Measurements from ENCODE around the gene HOXB9.

HOXB9 gene

GRCh38 chr17:48586355-48587258, 39.6 kb downstream of the HOXB9 start:
- no peaks in the 10 kb centered on the region for H3K9me3 ChIP-seq (ENCODE audit: control insufficient read depth, insufficient read depth, low read length)
- peak overlapping the region; percentile 40; the same call in 1 of the 2 replicates for H3K9ac ChIP-seq (ENCODE audit: low read depth, low read length)
- peaks cover 4% of the 10 kb centered on the region for H3K4me1 ChIP-seq (ENCODE audit: insufficient read depth, low read length)
- H3K36me3 ChIP-seq (ENCODE audit: insufficient read depth, low read length) = no peaks in the 10 kb centered on the region

DNA sequence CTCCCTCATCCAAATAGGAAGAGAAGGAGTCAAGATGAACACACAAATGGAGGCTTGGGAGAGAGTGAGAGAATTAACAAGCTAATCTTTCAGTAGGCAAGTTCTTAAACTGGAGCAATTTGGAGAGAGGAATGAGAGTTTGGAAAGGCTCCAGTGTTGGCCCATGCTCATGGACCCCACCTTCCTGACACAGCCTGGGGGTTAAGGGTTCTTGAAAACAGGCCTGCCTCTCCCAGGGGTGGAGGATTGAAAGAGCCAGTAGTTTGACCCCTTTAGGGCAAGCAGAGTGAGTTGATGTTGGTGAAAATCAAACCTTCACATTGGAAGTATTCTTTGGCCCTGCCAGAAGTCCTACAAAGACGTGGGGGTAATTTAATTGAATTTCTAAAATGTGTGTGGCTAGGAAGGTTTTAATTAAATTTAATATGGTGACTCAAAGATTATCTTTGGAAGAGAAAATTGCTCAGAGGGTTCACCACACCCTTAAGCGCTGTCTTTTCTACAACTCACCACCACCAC, 41.9 kb downstream of the HOXB9 start:
- H3K9ac ChIP-seq (ENCODE audit: low read depth, low read length) = no peak overlapping the region
- H3K36me3 ChIP-seq (ENCODE audit: insufficient read depth, low read length) = no peaks in the 10 kb centered on the region
- no peaks in the 10 kb centered on the region for H3K9me3 ChIP-seq (ENCODE audit: control insufficient read depth, insufficient read depth, low read length)
- peaks cover 4% of the 10 kb centered on the region for H3K4me1 ChIP-seq (ENCODE audit: insufficient read depth, low read length)

DNA sequence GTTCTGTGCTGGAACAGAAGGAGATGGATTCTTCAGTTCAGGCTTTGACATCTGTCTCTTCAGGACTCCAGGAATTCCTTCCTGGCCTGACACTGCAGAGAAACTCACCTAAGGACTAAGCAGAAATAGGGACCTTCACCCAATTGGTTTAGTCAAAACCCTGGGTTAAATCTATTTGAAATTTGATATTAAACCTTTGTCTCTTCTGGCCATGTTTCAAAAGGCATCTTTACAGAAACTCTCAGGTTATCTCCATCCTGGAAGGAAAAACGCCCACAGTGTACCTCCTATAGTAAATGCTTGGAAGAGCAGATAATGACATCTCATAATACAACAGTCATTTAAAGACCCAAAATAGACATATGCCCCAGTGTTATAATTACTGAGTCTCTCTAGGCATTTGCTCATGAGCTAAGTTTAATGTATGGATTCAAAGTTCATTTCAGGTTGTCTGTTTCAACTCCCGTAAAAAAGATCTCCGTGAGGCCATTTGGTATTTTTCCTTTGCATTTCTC, 42.4 kb downstream of the HOXB9 start:
- H3K9me3 ChIP-seq (ENCODE audit: control insufficient read depth, insufficient read depth, low read length) = no peaks in the 10 kb centered on the region
- H3K36me3 ChIP-seq (ENCODE audit: insufficient read depth, low read length) = no peaks in the 10 kb centered on the region
- no peak overlapping the region for H3K9ac ChIP-seq (ENCODE audit: low read depth, low read length)
- peaks cover 4% of the 10 kb centered on the region; the same call in 1 of the 2 replicates for H3K4me1 ChIP-seq (ENCODE audit: insufficient read depth, low read length)

- Histone ChIP-seq H3K36me3 (ENCODE audit: insufficient read depth, low read length) (no peaks in the 10 kb centered on the region), H3K9ac (ENCODE audit: low read depth, low read length) (no peak overlapping the region), H3K4me1 (ENCODE audit: insufficient read depth, low read length) (peaks cover 4% of the 10 kb centered on the region; the same call in 1 of the 2 replicates), H3K9me3 (ENCODE audit: control insufficient read depth, insufficient read depth, low read length) (no peaks in the 10 kb centered on the region)
These were observed 43.4 kb downstream of the HOXB9 start for GRCh38 chr17:48582750-48583069.

- H3K4me1 ChIP-seq (ENCODE audit: insufficient read depth, low read length) = no peaks in the 10 kb centered on the region; the same call in 1 of the 2 replicates
- H3K9ac ChIP-seq (ENCODE audit: low read depth, low read length) = no peak overlapping the region
- H3K9me3 ChIP-seq (ENCODE audit: control insufficient read depth, insufficient read depth, low read length) = no peaks in the 10 kb centered on the region
- no peaks in the 10 kb centered on the region for H3K36me3 ChIP-seq (ENCODE audit: insufficient read depth, low read length)
These were observed 46.2 kb downstream of the HOXB9 start for GRCh38 chr17:48579760-48580554.

DNA sequence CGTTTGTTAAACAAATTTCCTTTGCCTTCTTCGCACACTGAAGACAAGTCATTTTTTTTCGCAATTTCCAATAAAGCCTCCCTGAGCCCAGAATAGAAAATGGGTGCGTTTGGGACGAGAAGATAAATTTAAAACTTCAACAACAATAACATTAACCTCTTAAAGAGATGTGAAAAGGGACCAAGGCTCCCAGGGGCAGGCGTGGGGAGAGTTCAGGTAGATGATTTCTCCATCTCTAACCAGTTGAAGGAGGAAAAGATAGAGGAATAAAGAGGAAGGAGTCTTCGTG, 46.7 kb downstream of the HOXB9 start:
- Histone ChIP-seq H3K9me3 (ENCODE audit: control insufficient read depth, insufficient read depth, low read length) (no peaks in the 10 kb centered on the region), H3K9ac (ENCODE audit: low read depth, low read length) (no peak overlapping the region), H3K4me1 (ENCODE audit: insufficient read depth, low read length) (peaks cover 2% of the 10 kb centered on the region; the same call in 1 of the 2 replicates), H3K36me3 (ENCODE audit: insufficient read depth, low read length) (no peaks in the 10 kb centered on the region)

GRCh38 chr17:48578616-48579470, 47.3 kb downstream of the HOXB9 start:
- Histone ChIP-seq H3K36me3 (ENCODE audit: insufficient read depth, low read length) (no peaks in the 10 kb centered on the region), H3K9me3 (ENCODE audit: control insufficient read depth, insufficient read depth, low read length) (no peaks in the 10 kb centered on the region), H3K9ac (ENCODE audit: low read depth, low read length) (peak overlapping the region; percentile 17; the same call in 1 of the 2 replicates), H3K4me1 (ENCODE audit: insufficient read depth, low read length) (peaks cover 7% of the 10 kb centered on the region)

DNA sequence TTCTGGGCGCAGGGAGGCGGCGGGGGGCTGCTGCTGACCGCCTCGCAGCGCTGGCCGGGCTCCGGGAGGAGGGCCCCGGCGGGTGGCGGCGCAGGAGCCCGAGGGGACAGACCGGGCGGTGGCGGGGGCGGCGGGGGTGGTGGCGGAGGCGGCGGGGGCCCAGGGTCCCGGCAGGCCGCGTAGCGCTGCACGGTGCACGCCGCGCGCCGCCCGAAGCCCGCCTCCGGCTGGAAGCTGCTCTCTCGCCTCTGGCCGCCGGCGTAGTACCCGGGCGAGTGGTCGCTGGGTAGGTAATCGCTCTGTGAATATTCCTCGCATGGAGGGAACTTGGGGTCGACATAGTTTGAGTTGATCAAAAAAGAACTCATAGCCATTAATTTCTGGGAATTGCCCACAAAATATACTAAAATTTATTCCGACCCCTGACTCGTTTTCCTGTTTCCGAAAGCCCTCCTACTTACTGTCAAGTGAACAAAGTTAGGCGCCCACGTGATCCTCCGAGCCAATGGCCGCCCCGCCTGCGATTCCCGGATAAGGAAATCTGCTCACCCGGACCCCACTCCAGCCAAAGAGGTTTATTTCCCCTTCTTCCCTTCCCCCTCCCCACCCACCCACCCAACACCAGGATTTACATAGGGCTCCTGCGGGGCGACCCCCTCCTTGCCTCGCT, 48.1 kb downstream of the HOXB9 start, which contains the start of gene HOXB4:
TSS of gene HOXB4 (minus strand) at position 405 of the 670 bp plus-strand sequence. CDS start at position 374, 31 bp downstream.
- Histone ChIP-seq H3K36me3 (ENCODE audit: insufficient read depth, low read length) (no peaks in the 10 kb centered on the region), H3K9ac (ENCODE audit: low read depth, low read length) (peak within 1 kb of the TSS; percentile 60; the same call in 1 of the 2 replicates), H3K9me3 (ENCODE audit: control insufficient read depth, insufficient read depth, low read length) (no peaks in the 10 kb centered on the region), H3K4me1 (ENCODE audit: insufficient read depth, low read length) (peaks cover 8% of the 10 kb centered on the region)

- Histone ChIP-seq H3K36me3 (ENCODE audit: insufficient read depth, low read length) (no peaks in the 10 kb centered on the region), H3K4me1 (ENCODE audit: insufficient read depth, low read length) (peaks cover 8% of the 10 kb centered on the region), H3K9me3 (ENCODE audit: control insufficient read depth, insufficient read depth, low read length) (no peaks in the 10 kb centered on the region), H3K9ac (ENCODE audit: low read depth, low read length) (peak overlapping the region; percentile 16; the same call in 1 of the 2 replicates)
These were observed 48.7 kb downstream of the HOXB9 start for GRCh38 chr17:48577330-48577945.

GRCh38 chr17:48576479-48577309, 49.5 kb downstream of the HOXB9 start:
- no peaks in the 10 kb centered on the region for H3K9me3 ChIP-seq (ENCODE audit: control insufficient read depth, insufficient read depth, low read length)
- H3K9ac ChIP-seq (ENCODE audit: low read depth, low read length) = no peak overlapping the region; the same call in 1 of the 2 replicates
- peaks cover 8% of the 10 kb centered on the region for H3K4me1 ChIP-seq (ENCODE audit: insufficient read depth, low read length)
- H3K36me3 ChIP-seq (ENCODE audit: insufficient read depth, low read length) = no peaks in the 10 kb centered on the region

DNA sequence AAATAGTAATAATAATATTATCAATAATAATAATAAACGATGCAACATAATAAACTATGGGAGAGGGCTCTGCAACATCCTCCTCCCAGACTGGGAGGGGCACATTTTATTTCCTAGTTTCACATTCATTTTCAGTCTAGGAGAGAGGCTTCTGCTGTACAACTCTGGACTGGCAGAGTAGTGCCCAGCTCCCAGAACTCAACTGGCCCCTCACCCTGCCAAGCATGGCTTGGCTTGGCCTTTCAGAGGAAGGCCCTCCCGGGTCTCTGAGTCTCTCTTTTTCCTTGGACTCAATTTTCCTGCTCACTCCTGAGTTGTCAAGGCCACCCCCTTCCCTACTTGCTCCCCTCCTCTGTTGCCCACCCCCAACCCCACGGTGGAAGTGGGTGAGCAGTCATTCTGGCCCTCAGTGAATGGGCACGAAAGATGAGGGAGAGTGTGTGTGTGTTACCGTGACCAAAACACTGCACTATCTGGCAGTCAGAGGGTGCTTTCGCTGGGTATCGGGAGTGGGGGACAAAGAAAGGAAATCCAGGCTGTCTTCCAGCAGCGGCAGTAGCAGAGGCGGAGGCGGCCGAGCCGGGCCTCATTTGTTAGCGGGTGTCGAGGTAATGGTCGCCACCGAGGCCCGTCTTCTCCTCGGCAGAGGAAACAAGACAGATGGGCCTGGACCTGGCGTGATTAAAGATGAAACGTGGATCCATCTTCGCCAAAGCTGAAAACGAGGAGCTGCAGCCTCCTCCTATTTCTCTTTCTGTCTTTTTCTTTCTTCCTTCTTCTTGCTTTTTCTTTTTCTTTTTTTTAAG, 50.3 kb downstream of the HOXB9 start:
- Histone ChIP-seq H3K9ac (ENCODE audit: low read depth, low read length) (no peak overlapping the region), H3K36me3 (ENCODE audit: insufficient read depth, low read length) (no peaks in the 10 kb centered on the region), H3K9me3 (ENCODE audit: control insufficient read depth, insufficient read depth, low read length) (no peaks in the 10 kb centered on the region), H3K4me1 (ENCODE audit: insufficient read depth, low read length) (peaks cover 10% of the 10 kb centered on the region)
